LNCaP clone FGC (cell line): ENCODE results near the gene MAML1.

Source experiments
- DNase-seq: peaks from one replicate; pipeline ENCODE4 v3.0.0-alpha.2; 2011; ENCODE audit warnings: low read depth
- H3K4me3 ChIP-seq: 2 replicates; pipeline ENCODE4 v1.5.1; 2011; ENCODE audit warnings: mild to moderate bottlenecking, low read depth, low read length, control low read depth
- CTCF ChIP-seq: IDR thresholded peaks from 2 replicates; pipeline ENCODE4 v1.5.1; 2012; ENCODE audit warnings: mild to moderate bottlenecking; ENCODE audit not compliant: control insufficient read depth, insufficient read depth; ENCODE audit errors: extremely low read depth

Gene MAML1

GRCh38 chr5:179824745-179825112 is 92.1 kb downstream of the MAML1 start:
- DNase-seq = no peak
- H3K4me3 ChIP-seq = no peak overlapping the region
- no peak for TF ChIP-seq CTCF

GRCh38 chr5:179825655-179826182 is 93.1 kb downstream of the MAML1 start:
- no peak for DNase-seq
- no peak overlapping the region for H3K4me3 ChIP-seq
- TF ChIP-seq CTCF = no peak
